ENCODE results near the gene SEC24A. TPM values are rescaled to one million over a fixed set of nuclear protein-coding genes. Genes with fewer than 3 reads are reported as not detected.
"Not testable (repeated sequence)": the region's sequence is repeated elsewhere in the genome, so short reads cannot be mapped to it uniquely, and the experiment has no call there.

The SEC24A gene
- total RNA-seq (59.9 and 69.4 TPM in 2 replicates), polyA plus RNA-seq (17.2 and 18.9 TPM in 2 replicates)

DNA sequence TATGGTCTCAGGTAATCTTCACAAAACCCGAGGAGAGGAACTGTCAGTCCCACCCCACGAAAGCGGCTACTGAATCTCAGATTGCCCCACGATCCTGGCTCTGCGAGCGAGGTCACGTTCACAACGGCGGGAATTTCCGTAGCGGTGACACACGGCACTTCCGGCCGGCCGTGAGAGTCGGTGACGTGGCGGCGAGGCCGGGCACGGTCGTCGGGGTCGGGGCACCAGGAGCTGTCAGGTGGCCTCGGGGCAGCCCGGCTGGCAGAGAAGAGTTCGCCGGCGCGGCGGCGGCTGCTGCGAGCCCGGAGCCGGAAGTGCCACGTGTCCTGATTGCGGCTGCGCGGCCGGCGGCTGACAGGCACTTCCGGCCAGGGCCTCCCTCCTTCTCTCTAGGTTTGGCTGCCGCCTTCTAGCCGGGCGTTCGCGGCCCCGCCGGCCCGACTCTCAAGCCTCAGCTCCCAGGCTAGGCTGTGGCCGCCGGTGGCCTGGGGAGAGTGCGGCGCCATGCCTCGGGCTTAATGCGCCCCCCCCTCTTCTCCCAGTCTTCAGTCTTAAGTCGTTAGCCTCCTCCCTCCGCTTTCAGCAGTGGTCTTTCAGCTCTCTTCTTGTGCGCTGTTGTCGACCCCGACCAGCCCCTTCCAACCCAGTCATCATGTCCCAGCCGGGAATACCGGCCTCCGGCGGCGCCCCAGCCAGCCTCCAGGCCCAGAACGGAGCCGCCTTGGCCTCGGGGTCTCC lies at the start of gene SEC24A:
Gene SEC24A, plus strand, starts transcription at position 361 of the 738 bp plus-strand sequence. Its CDS starts 292 bp downstream, at position 653.
- H3K36me3 ChIP-seq (replicated peaks; ENCODE audit: insufficient read depth, low read depth), result no peaks in the 10 kb centered on the region
- H4K20me1 ChIP-seq (ENCODE audit: insufficient read depth, poor library complexity, severe bottlenecking), result peaks cover 29% of the 10 kb centered on the region
- H3K9me2 ChIP-seq (replicated peaks; ENCODE audit: insufficient read depth), result no peaks in the 10 kb centered on the region
- WGBS (ENCODE audit: low lambda C conversion rate, missing lambda C conversion rate), result 1% methylated on average over 61 of the region's 69 CpGs
- peak; percentile 97 for DNase-seq (ENCODE audit: low spot score)
- peak within 1 kb of the TSS; percentile 98 for H3K27ac ChIP-seq
- H3K4me3 ChIP-seq, result peak within 1 kb of the TSS; percentile 92
- H3K79me2 ChIP-seq, result peaks cover 60% of the 10 kb centered on the region
- no peaks in the 10 kb centered on the region for H3K27me3 ChIP-seq
- no peaks in the 10 kb centered on the region for H3K9me3 ChIP-seq (ENCODE audit: low read depth)
- TF ChIP-seq EZH2 (IDR thresholded peaks at IDR 0.05; ENCODE audit: borderline replicate concordance), result no peak
- peak within 1 kb of the TSS; percentile 25 for H2AFZ ChIP-seq
- H3K4me1 ChIP-seq (ENCODE audit: insufficient read depth), result peaks cover 25% of the 10 kb centered on the region
- H3K4me2 ChIP-seq, result peak within 1 kb of the TSS; percentile 79

DNA sequence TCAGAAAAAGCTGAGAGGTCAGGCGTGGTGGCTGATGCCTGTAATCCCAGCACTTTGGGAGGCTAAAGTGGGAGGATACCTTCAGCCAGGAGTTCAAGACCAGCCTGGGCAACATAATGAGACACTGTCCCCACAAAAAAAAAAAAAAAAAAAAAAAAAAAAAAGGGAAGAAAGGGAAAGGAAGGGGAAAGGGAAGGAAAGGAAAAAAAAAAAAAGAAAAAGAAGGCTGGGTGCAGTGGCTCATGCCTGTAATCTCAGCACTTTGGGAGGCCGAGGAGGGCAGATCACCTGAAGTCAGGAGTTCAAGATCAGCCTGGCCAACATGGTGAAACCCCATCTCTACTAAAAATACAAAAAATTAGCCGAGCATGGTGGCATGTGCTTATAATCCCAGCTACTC lies 48.8 kb upstream of the SEC24A start:
- H3K9me3 ChIP-seq (ENCODE audit: low read depth); H3K36me3 ChIP-seq (replicated peaks; ENCODE audit: insufficient read depth, low read depth); H3K4me3 ChIP-seq; H3K27ac ChIP-seq; H2AFZ ChIP-seq; H3K4me1 ChIP-seq (ENCODE audit: insufficient read depth); H3K9me2 ChIP-seq (replicated peaks; ENCODE audit: insufficient read depth); H3K4me2 ChIP-seq; H3K27me3 ChIP-seq; H3K79me2 ChIP-seq; H4K20me1 ChIP-seq (ENCODE audit: insufficient read depth, poor library complexity, severe bottlenecking); DNase-seq (ENCODE audit: low spot score): not testable (repeated sequence)
- WGBS (ENCODE audit: low lambda C conversion rate, missing lambda C conversion rate), result 93% methylated on average over 3 of the region's 3 CpGs

- Histone ChIP-seq H2AFZ (no peak overlapping the region), H3K9me3 (ENCODE audit: low read depth) (no peaks in the 10 kb centered on the region), H3K4me1 (ENCODE audit: insufficient read depth) (no peaks in the 10 kb centered on the region), H3K79me2 (no peaks in the 10 kb centered on the region), H3K4me2 (no peak overlapping the region), H3K27ac (no peak overlapping the region), H3K36me3 (replicated peaks; ENCODE audit: insufficient read depth, low read depth) (no peaks in the 10 kb centered on the region), H3K27me3 (no peaks in the 10 kb centered on the region), H3K9me2 (replicated peaks; ENCODE audit: insufficient read depth) (no peaks in the 10 kb centered on the region), H4K20me1 (ENCODE audit: insufficient read depth, poor library complexity, severe bottlenecking) (no peaks in the 10 kb centered on the region), H3K4me3 (no peak overlapping the region)
- no peak for DNase-seq (ENCODE audit: low spot score)
- WGBS (ENCODE audit: low lambda C conversion rate, missing lambda C conversion rate), result 81% methylated on average over 3 of the region's 3 CpGs
- TF ChIP-seq EZH2phosphoT487 (IDR thresholded peaks at IDR 0.05; ENCODE audit: low read depth, severe bottlenecking, unreplicated experiment) (no peak), EZH2 (IDR thresholded peaks at IDR 0.05; ENCODE audit: borderline replicate concordance) (no peak)
- TF ChIP-seq, protein P1, sequence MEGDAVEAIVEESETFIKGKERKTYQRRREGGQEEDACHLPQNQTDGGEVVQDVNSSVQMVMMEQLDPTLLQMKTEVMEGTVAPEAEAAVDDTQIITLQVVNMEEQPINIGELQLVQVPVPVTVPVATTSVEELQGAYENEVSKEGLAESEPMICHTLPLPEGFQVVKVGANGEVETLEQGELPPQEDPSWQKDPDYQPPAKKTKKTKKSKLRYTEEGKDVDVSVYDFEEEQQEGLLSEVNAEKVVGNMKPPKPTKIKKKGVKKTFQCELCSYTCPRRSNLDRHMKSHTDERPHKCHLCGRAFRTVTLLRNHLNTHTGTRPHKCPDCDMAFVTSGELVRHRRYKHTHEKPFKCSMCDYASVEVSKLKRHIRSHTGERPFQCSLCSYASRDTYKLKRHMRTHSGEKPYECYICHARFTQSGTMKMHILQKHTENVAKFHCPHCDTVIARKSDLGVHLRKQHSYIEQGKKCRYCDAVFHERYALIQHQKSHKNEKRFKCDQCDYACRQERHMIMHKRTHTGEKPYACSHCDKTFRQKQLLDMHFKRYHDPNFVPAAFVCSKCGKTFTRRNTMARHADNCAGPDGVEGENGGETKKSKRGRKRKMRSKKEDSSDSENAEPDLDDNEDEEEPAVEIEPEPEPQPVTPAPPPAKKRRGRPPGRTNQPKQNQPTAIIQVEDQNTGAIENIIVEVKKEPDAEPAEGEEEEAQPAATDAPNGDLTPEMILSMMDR (IDR thresholded peaks at IDR 0.05; ENCODE audit: poor library complexity), result no peak
These were observed 48.0 kb upstream of the SEC24A start for GRCh38 chr5:134600600-134600999.

- Histone ChIP-seq H3K27ac (no peak overlapping the region), H3K9me3 (ENCODE audit: low read depth) (no peaks in the 10 kb centered on the region), H2AFZ (no peak overlapping the region), H3K27me3 (no peaks in the 10 kb centered on the region), H3K4me1 (ENCODE audit: insufficient read depth) (no peaks in the 10 kb centered on the region), H3K4me2 (no peak overlapping the region), H3K9me2 (replicated peaks; ENCODE audit: insufficient read depth) (no peaks in the 10 kb centered on the region), H3K36me3 (replicated peaks; ENCODE audit: insufficient read depth, low read depth) (no peaks in the 10 kb centered on the region), H3K79me2 (peaks cover 8% of the 10 kb centered on the region), H4K20me1 (ENCODE audit: insufficient read depth, poor library complexity, severe bottlenecking) (no peaks in the 10 kb centered on the region), H3K4me3 (no peak overlapping the region)
- 37% methylated on average over 1 of the region's 1 CpG for WGBS (ENCODE audit: low lambda C conversion rate, missing lambda C conversion rate)
- TF ChIP-seq EZH2 (IDR thresholded peaks at IDR 0.05; ENCODE audit: borderline replicate concordance) (no peak), EZH2phosphoT487 (IDR thresholded peaks at IDR 0.05; ENCODE audit: low read depth, severe bottlenecking, unreplicated experiment) (no peak)
- TF ChIP-seq, protein P1 (IDR thresholded peaks at IDR 0.05; ENCODE audit: poor library complexity), result no peak
- DNase-seq (ENCODE audit: low spot score), result no peak
These were observed 45.5 kb upstream of the SEC24A start for GRCh38 chr5:134603059-134603458.
